NCI-H526 (cell line): ENCODE measurements around the gene FNDC3A.
A peak's percentile ranks its signal among the peaks of the same experiment; 100 is the strongest.
"Not testable (repeated sequence)": the region's sequence is repeated elsewhere in the genome, so short reads cannot be mapped to it uniquely, and the experiment has no call there.

Experiments used
- DNase-seq, 2 experiments: peaks; one replicate each; lab custom pipeline; 2025; lab: John Stamatoyannopoulos, UW

Gene FNDC3A

DNA sequence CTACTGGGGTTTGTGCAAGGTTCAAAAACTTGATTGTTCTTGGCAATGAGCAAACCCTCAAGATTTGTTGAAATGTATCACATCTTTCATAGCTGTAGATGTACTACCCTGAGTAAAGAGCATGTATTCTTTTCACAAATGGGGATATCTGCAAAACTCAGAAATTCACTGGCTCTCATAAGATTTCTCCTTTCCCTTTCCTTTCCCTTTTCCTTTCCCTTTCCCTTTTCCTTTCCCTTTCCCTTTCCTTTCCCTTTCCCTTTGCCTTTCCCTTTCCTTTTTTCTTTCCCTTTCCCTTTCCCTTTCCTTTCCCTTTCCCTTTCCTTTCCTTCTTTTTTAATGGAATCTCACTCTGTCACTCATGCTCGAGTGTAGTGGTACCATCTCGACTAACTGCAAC is 69.1 kb downstream of the FNDC3A start:
- DNase-seq: no peak

DNA sequence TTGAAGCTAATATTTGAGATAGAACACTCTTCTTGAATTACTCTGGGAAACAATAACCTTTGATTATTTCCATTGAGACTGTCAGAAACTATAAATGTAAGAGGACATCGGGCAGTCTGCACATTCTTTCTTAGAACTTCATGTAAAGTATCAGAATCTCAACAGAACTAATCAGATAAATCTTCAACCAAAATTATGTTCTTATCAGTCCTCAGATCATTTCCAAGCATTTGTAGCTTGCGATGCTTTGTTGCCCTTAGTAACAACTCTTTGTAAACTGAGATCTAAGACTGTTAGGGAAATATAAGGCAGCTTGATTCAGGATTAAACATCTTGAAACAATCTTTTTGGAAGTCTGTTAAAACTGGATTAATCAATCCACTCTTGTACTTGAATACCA is 70.3 kb downstream of the FNDC3A start:
- DNase-seq: no peak

DNA sequence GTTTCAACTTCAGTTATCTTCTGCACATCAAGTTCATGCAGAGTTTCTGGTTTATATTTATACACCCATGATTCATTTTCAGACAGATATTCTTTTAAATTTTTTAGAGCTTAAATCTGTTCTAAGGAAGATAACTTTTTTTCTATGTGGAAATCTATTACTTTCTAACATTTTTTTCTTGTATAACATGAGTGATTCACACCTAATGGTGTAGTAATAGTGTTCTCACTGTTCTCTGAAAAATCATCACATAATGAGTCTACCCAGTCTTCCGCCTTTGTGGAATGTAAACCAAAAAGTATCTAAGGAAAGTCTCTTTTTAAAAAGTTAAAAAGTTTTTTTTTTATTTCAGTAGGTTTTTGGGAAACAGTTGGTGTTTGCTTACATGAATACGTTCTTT is 70.8 kb downstream of the FNDC3A start:
- no peak for DNase-seq

DNA sequence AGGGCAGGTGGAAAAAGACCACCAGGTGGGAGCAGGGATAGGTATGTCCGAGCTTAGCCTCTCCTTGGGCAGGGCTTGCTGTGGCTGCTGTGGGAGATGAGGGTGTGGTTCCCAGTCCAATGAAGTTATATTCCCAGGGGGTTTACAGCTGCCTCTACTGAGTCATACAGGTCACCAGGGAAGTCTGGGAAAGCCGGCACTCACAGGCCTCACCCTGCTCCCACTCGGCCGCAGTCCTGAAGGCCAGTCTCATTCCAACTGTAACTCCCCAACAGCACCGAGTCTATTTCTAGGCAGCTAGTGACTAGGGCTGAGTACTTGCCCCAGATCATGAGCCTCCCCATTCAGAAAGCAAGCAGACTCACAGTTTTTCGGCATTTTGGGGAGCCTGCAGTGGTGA is 77.1 kb downstream of the FNDC3A start:
- no peak for DNase-seq

DNA sequence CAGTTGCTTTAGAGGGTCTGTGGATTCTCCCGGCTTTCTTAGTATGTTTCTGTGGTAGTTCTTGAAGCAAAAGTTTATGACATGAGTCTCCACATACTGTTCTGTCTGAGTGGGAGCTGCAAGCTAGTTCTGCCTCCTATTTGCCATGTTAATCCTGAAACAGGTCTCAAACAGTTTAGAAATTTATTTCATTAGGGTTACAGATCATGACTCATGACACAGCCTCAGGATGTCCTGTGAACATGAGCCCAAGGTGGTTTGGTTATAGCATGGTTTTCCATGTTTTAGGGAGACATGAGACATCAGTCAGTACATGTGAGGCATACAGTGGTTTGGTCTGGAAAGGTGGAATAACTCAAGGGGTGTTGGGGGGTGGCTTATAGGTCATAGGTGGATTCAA is 77.5 kb downstream of the FNDC3A start:
- DNase-seq: no peak

DNA sequence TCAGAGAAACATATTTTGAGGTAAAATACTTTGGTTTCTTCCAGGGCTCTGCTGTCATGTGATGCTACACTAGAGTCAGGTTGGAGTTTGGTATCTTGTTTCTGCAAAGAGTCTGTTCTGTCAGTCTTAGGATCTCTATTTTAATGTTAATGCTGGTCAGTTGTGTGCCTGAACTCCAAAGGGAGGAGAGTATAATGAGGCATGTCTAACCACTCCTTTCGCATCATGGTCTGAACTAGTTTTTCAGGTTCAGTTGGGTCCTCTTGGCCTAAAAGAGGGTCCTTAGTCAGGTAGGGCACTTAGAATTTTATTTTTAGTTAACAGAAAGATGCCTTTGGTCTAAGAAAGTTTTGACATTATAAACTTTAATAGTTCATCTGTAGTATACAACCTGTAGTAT is 78.2 kb downstream of the FNDC3A start:
- no peak for DNase-seq

DNA sequence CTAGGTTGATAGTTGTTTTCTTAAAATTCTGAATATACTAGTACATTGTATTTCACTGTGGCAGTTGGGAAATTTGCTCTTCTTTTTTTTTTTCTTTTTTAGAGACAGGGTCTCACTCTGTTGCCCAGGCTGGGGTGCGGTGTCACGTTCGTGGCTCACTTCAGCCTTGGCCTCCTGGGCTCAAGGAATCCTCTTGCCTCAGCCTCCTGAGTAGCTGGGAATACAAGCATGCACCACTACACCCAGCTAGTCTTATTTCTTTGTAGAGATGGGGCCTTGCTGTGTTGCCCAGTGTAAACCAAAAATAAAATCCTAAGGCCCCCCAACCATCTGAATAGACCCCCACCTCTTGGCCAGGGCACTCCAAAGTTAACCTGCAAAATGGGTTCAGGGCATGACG is 79.3 kb downstream of the FNDC3A start:
- DNase-seq: no peak

DNA sequence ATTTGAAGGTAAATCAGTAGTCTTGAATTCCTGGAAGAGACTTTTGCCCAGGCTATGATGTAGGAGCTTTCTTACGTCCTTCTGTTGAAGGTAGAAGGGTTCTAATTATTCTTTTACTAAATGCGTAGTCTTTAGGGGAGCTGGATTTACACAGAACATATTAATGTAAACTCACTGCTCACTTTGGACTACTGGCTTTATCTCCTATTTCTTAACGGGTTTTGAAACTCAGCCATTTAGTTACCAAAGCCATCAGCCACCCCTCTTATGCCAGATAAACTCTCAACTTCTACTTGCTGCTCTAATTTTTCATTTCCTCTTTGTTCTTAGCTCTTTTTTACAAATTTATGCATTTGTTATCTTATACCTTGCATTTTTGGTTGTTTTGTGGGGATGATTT is 81.5 kb downstream of the FNDC3A start:
- DNase-seq: no peak

DNA sequence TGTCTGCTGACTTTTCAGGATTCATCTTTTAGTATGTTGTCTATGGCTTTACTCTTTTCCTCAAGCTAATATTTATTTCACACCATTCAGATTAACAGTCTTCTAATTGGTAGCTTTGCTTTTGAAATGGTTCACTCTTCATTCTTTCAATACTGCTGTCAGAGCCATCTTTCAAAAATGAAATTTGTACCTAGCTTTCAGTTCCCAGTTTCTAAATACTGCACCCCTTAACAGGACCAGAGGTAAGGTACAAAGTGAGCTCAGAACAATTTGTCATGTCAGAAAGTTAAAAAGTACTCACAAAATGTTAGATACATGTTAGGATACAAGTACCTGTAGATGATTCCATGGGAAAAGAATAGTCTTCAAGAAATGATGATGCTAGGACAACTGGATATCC is 83.0 kb downstream of the FNDC3A start:
- DNase-seq: no peak

DNA sequence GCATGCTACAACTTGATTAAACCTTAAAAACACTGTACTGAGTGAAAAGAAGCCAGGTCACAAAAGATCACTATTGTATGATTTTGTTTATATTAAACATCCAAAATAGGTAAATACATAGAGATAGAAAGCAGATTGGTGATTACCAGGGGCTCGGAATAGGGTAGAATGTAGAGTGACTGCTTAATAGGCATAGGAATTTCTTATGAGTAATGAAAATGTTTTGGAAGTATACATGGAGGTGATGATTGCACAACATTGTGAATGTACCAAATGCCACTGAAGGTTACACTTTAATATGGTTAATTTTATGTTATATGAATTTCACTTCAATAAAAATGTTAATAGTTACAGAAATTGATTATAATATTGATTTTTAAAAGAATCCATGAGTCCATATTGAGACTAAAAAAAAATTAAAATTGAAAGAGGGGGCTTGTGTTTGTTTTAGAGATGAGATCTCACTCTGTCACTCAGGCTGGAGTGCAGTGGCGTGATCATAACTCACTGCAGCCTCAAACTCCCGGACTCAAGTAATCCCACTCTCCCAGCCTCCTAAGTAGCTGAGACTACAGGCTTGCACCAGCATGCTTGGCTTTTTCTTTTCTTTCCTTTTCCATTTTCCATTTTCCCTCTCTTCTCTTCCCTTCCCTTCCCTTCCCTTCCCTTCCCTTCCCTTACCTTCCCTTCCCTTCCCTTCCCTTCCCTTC is 85.1 kb downstream of the FNDC3A start:
- DNase-seq: no peak

DNA sequence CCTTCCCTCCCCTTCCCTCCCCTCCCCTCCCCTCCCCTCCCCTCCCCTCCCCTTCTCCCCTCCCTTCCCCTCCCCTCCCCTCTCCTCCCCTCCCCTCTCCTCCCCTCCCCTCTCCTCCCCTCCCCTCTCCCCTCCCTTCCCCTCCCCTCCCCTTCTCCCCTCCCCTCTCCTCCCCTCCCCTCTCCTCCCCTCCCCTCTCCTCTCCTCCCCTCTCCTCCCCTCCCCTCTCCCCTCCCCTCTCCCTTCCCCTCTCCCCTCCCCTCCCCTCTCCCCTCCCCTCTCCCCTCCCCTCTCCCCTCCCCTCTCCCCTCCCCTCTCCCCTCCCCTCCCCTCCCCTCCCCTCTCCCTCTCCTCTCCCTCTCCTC is 85.7 kb downstream of the FNDC3A start:
- DNase-seq: not testable (repeated sequence)

DNA sequence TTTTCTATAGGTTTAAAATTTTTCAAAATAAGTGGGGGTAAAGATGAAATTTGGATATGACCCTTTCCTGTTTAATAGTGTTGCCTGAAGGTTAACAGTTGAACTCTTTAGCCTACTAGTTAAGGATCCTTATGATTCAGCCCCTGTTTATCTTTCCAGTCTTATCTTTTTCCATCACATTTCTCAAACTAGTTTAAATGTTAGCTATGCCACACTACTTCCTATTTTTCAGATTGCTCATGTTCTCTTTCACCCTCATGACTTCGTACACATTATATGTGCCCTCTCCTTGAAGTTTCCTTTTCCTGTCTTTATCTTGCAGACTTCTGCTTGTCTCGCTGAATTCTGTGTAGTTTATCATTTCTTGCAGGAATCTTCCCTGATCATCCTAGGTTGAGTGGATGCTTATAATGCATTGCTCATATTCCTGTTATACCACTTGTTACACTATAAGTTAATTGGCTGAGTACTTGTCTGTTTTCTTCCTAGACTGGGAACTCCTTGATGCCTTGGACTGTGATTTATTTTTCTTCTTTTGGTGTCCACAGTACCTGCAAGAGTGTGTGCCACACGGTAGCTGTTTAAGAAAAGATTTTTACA is 86.7 kb downstream of the FNDC3A start:
- no peak for DNase-seq

DNA sequence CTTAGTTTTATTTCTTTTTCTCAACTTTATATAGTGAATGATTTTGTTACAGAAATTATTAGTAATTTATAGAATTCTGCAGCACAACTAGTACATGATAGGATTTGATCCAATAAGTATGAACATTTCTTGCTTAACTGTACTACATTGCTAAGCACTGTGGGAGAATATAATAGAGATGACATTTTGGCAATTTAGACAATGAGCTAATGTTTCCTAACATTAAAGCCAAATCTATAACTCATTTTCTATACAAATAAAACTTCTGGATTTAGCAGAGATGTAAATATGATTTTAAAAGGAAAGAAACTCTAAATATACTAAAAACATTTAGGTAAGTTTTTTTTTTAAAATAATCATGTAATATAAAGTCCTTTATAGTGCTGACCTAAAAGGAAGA is 87.3 kb downstream of the FNDC3A start:
- no peak for DNase-seq

DNA sequence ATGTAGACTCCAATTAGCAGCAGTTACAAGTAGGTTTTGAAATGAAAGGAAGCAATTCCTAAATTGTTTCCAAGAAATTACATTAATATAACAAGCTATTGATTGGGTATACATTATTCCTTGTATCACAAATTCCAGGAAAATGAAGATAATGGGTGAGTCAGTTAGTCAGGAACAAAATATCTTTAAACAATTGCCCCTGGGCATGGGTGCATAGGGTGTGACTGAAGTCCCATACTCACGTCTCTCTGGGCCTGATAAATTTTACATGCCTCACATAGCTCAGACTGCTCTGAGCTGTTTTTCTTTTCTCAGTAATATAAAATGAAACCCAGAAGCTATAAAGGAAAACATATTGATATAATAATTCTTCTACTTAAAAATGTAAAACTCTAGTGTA is 87.8 kb downstream of the FNDC3A start:
- no peak for DNase-seq

DNA sequence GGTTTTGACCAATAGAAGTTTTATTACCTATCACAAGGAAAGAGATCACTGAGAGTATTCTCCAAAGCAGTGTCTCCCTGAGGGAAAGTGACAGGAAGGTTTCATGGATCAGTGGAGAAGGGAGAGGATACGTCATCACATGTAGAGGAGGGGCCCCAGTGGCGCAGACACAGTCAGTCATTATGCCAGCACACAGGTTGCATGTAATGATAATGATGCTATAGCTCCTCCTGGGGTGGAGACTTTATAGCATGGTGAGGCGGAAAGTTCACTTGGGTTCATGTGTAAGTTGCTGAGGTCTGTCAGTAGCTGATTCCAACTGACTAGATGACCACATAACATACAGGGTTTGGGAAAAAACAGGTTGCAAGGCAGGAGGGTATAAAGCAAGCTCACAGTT is 88.8 kb downstream of the FNDC3A start:
- DNase-seq: peak in 1 of 2 experiments; percentile 20

DNA sequence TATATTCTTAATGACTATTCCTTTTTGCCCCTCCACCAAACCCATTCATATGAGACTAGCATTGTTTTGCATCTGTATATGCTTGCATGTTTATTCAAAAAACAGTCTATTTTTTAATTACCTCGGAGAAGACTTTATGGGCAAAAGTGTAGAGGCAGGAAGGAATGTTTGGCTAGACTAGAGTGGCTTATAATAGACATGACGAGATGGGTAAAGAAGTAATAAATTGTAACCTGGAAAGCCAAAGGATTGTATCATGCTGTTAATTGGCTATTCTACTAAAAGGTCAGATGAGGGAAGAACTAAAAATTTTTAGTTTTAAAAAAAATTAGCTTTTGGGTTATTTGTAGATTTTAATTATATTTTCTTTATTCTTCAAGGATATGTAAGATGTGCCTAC is 91.1 kb downstream of the FNDC3A start:
- DNase-seq: no peak

DNA sequence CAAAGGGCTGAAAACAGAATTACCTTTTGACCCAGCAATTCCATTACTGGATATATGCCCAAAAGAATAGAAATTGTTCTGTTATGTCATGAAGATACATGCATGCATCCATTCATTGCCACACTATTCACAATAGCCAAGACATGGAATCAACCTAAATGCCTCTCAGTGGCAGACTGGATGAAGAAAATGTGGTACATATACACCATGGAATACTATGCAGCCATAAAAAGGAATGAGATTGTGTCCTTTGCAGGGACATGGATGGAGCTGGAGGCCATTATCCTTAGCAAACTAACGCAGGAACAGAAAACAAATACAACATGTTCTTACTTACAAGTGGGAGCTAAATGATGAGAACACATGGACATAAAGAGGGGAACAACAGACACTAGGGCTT is 92.8 kb downstream of the FNDC3A start:
- DNase-seq: not testable (repeated sequence)

DNA sequence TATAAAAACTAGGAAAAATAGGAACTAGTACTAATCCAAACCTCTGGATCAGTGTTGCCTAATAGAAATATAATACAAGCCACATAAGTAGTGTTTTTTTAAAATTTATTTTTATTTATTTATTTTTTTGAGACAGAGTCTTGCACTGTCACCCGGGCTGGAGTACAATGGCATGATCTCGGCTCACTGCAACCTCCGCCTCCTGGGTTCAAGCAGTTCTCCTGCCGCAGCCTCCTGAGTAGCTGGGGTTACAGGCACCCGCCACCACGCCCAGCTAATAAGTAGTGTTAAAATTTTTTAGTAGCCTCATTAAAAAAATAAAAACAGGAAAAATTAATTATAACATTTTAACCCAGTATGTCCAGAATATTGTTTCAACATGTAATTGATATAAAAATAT is 94.3 kb downstream of the FNDC3A start:
- not testable (repeated sequence) for DNase-seq

DNA sequence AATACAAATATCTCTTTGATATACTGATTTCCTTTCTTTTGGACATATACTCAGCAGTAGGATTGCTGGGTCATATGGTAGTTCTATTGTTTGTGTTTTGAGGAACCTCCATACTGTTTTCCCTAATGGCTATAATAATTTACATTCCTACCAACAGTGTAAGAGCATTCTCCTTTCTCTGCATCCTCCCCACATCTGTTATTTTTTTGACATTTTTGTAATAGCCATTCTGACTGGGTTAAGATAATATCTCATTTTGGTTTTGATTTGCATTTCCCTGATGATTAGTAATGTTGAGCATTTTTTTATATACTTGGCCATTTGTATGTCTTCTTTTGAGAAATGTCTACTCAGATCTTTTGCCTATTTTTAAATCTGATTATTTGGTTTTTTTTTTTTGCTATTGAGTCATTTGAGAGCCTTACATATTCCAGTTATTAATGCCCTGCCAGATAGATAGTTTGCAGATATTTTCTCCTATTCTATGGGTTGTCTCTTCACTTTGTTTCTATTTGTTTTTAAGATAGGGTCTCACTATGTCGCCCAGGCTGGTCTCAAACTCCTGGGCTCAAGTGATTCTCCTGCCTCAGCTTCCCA is 95.7 kb downstream of the FNDC3A start:
- no peak for DNase-seq

DNA sequence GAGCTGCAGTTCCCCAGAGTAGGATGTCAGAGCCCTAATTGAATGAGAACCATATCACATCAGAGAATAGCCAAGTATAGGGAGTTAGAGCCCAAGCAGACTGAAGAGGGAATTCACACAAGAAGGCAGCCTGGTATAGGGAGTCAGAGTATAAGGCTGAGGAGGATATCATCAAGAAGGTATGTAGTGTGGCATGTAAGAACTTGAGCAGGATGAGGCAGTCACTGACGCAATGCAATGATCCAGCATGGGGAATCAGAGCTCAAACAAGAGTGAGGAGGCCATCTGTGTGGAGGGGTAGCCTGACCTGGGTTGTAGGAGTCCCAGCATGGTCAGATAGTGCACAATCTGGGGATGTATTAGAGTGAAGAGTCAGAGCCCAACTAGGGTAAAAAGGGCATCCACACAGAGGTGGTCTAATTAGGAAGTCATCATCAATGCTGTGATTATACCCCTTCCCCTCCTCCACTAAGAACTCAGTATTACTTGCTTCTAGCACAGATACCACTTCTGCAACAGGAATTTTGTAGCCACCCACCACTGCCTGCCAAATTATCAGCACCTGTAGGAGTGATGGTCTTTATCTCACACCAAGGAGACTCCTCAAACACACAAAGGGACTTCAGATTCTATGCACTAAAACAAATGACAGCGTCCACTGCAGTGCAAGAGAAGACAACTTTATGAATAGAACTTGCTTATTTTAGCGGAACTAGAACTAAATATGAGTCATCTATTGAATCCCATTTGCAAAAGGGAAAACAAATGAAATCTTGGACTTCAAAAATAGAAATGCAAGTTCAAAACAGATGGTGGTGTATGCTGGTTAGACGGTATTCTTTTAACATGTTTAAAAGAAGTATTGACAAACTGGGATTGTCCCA is 107.2 kb downstream of the FNDC3A start:
- no peak for DNase-seq

DNA sequence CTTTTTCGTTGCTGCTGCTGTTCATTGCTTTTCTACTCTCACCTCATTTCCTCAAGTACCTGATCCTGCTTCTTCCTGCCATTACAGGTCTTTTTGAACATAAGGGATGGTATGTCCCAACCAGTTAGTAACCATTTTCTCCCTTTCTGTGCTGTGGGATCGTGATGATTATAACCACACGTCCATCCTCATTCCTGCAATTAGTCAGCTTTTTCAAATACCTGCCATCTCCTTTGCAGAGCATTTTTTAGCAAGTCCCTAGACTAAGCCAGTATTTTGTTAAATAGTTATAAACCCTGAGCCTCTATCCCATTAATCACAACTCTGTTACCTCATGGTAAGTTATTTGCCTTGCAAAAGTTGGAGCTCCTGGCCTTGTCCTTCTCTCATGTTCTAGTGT is 109.2 kb downstream of the FNDC3A start:
- no peak for DNase-seq

DNA sequence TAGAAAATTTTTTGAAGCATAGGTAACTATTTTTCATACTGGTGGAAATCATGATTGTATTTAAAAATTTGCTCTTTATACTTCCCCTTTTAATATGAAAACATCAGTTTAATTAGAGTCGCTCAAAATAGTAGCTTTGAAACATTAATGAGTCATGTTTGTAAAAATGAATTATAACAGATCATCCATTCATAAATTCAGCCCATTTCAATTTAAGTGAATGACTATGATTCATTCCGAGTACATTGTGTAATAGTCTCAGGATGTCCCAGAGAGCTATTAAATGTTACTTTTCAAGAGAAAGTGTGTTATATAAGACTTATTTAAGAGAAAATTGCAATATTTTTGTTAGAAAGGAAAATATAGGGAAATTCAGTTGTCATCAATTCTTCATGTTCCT is 111.0 kb downstream of the FNDC3A start:
- DNase-seq: no peak

DNA sequence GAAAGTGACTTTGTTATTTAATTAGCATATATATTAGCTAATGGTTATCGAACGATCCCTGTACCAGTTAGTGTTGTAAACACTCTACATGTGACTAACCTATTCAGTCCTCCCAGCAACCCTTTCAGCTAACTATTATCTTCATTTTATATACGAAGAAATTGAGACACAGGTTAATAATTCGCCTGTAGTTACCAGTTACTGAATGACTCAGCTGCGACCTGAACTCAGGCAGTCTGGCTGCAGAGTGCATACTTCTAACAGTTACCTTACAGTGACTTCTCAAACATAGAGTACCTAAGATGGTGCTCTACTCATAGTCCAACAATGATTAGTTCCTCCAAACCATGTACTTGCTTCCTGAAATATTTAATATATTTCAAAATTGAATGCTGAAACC is 117.7 kb downstream of the FNDC3A start:
- DNase-seq: no peak
